ENCODE data around the gene OR1D5.

OR1D5 gene

GRCh38 chr17:3019761-3020160, 43.6 kb downstream of the OR1D5 start:
- no peaks in the 10 kb centered on the region for H4K20me1 ChIP-seq (ENCODE audit: insufficient read depth, low read length)
- no peaks in the 10 kb centered on the region; the same call in 1 of the 2 replicates for H3K27me3 ChIP-seq (replicated peaks; ENCODE audit: insufficient read depth, low read length)
- H3K9me2 ChIP-seq (replicated peaks; ENCODE audit: insufficient read depth, low read length), result no peaks in the 10 kb centered on the region
- no peak overlapping the region for H3K4me3 ChIP-seq (ENCODE audit: low read length)
- H3K9ac ChIP-seq (ENCODE audit: low read length), result no peak overlapping the region
- H3K27ac ChIP-seq (ENCODE audit: low read length), result no peak overlapping the region
- no peak overlapping the region for H2AFZ ChIP-seq (ENCODE audit: low read length)
- H3K9me3 ChIP-seq (replicated peaks; ENCODE audit: insufficient read depth, low read length), result no peaks in the 10 kb centered on the region
- H3K36me3 ChIP-seq (replicated peaks; ENCODE audit: insufficient read depth, low read length), result no peaks in the 10 kb centered on the region
- H3K4me2 ChIP-seq (ENCODE audit: low read depth, low read length), result no peak overlapping the region
- DNase-seq, result no peak
- H3K79me2 ChIP-seq (ENCODE audit: low read length), result no peaks in the 10 kb centered on the region
- TF ChIP-seq EZH2phosphoT487 (IDR thresholded peaks at IDR 0.05; ENCODE audit: low read length), result no peak
- no peak for TF ChIP-seq CTCF (IDR thresholded peaks at IDR 0.05; ENCODE audit: low read length)
- TF ChIP-seq EZH2 (optimal IDR thresholded peaks at IDR 0.05; ENCODE audit: low read depth, low read length), result no peak
- H3F3A ChIP-seq (ENCODE audit: insufficient read depth, low read length), result no peaks in the 10 kb centered on the region
- no peaks in the 10 kb centered on the region for H3K4me1 ChIP-seq (ENCODE audit: low read length)

DNA sequence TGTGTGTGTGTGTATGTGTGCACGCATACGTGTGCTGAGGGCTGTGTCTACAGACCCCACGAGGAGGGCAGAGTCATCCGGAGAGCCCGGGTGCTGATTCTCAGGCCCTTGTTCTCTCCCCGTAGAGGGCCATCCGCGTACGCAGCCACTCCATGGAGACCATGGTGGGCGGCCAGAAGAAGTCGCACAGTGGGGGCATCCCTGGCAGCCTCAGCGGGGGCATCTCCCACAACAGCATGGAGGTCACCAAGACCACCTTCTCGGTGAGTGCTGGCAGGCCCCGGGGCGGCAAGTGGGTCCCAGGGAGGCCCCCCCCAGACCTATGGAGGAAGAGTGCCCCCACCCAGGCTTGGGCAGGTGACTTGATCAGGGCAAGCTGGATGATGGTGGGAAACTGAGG, 45.5 kb downstream of the OR1D5 start:
- H3K9me3 ChIP-seq (replicated peaks; ENCODE audit: insufficient read depth, low read length), result no peaks in the 10 kb centered on the region
- H3K4me2 ChIP-seq (ENCODE audit: low read depth, low read length), result no peak overlapping the region
- no peaks in the 10 kb centered on the region for H3K9me2 ChIP-seq (replicated peaks; ENCODE audit: insufficient read depth, low read length)
- H3K79me2 ChIP-seq (ENCODE audit: low read length), result no peaks in the 10 kb centered on the region
- no peaks in the 10 kb centered on the region for H4K20me1 ChIP-seq (ENCODE audit: insufficient read depth, low read length)
- H2AFZ ChIP-seq (ENCODE audit: low read length), result no peak overlapping the region
- H3K4me1 ChIP-seq (ENCODE audit: low read length), result no peaks in the 10 kb centered on the region
- H3K4me3 ChIP-seq (ENCODE audit: low read length), result no peak overlapping the region
- no peaks in the 10 kb centered on the region for H3K36me3 ChIP-seq (replicated peaks; ENCODE audit: insufficient read depth, low read length)
- no peaks in the 10 kb centered on the region for H3F3A ChIP-seq (ENCODE audit: insufficient read depth, low read length)
- no peak for TF ChIP-seq EZH2phosphoT487 (IDR thresholded peaks at IDR 0.05; ENCODE audit: low read length)
- TF ChIP-seq CTCF (IDR thresholded peaks at IDR 0.05; ENCODE audit: low read length), result no peak
- TF ChIP-seq EZH2 (optimal IDR thresholded peaks at IDR 0.05; ENCODE audit: low read depth, low read length), result no peak
- no peak overlapping the region for H3K9ac ChIP-seq (ENCODE audit: low read length)
- H3K27me3 ChIP-seq (replicated peaks; ENCODE audit: insufficient read depth, low read length), result peaks cover 9% of the 10 kb centered on the region; the same call in 1 of the 2 replicates
- no peak overlapping the region for H3K27ac ChIP-seq (ENCODE audit: low read length)
- no peak for DNase-seq

DNA sequence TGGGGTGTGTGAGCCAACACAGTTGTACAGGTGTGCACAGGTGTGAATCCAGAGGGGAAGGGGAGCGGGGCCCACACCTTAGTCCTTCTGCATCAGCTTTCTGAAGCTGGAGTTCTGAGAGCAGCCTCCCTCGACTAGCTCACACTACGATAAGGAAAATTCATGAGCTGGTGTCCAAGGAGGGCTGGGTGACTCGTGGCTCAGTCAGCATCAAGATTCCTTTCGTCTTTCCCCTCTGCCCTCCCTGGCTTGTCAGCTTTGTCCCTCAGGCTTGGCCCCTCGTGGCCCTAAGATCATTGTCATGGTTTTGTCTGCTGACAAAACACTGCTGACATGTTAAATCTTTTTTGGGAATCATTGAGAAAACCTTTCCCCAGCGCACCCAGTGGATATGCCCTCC, 47.5 kb downstream of the OR1D5 start:
- Histone ChIP-seq H3K4me2 (ENCODE audit: low read depth, low read length) (no peak overlapping the region), H2AFZ (ENCODE audit: low read length) (no peak overlapping the region), H3K4me3 (ENCODE audit: low read length) (no peak overlapping the region), H3F3A (ENCODE audit: insufficient read depth, low read length) (no peaks in the 10 kb centered on the region), H3K9me3 (replicated peaks; ENCODE audit: insufficient read depth, low read length) (no peaks in the 10 kb centered on the region), H3K36me3 (replicated peaks; ENCODE audit: insufficient read depth, low read length) (no peaks in the 10 kb centered on the region), H3K9me2 (replicated peaks; ENCODE audit: insufficient read depth, low read length) (no peaks in the 10 kb centered on the region), H3K9ac (ENCODE audit: low read length) (no peak overlapping the region), H3K27me3 (replicated peaks; ENCODE audit: insufficient read depth, low read length) (peaks cover 9% of the 10 kb centered on the region; the same call in 1 of the 2 replicates), H3K79me2 (ENCODE audit: low read length) (no peaks in the 10 kb centered on the region), H3K4me1 (ENCODE audit: low read length) (no peaks in the 10 kb centered on the region), H3K27ac (ENCODE audit: low read length) (no peak overlapping the region), H4K20me1 (ENCODE audit: insufficient read depth, low read length) (no peaks in the 10 kb centered on the region)
- TF ChIP-seq CTCF (IDR thresholded peaks at IDR 0.05; ENCODE audit: low read length), result no peak
- no peak for TF ChIP-seq EZH2 (optimal IDR thresholded peaks at IDR 0.05; ENCODE audit: low read depth, low read length)
- no peak for TF ChIP-seq EZH2phosphoT487 (IDR thresholded peaks at IDR 0.05; ENCODE audit: low read length)
- no peak for DNase-seq

Data from MM.1S (cell line).